ENCODE data around the gene ADAMTS19. TPM values are rescaled to one million over a fixed set of nuclear protein-coding genes. Genes with fewer than 3 reads are reported as not detected.

The ADAMTS19 gene
- total and polyA plus RNA-seq, 12 donors: 0.15 to 1.3 (median 0.43) TPM

GRCh38 chr5:129547137-129547536 lies 87.0 kb downstream of the ADAMTS19 start:
- no peaks in the 10 kb centered on the region for H3K27me3 ChIP-seq
- DNase-seq: no peak
- 81 to 87% methylated on average over 1 of the region's 1 CpG for WGBS, 2 donors
- peaks cover 0 to 10% (median 0%) of the 10 kb centered on the region in 11 donors for H3K9me3 ChIP-seq
- H3K4me3 ChIP-seq: no peak overlapping the region
- no peak overlapping the region for H3K27ac ChIP-seq
- intact Hi-C loops (cut with DNase I): no loop called here
- no peak for ATAC-seq
- TF ChIP-seq, protein P1, sequence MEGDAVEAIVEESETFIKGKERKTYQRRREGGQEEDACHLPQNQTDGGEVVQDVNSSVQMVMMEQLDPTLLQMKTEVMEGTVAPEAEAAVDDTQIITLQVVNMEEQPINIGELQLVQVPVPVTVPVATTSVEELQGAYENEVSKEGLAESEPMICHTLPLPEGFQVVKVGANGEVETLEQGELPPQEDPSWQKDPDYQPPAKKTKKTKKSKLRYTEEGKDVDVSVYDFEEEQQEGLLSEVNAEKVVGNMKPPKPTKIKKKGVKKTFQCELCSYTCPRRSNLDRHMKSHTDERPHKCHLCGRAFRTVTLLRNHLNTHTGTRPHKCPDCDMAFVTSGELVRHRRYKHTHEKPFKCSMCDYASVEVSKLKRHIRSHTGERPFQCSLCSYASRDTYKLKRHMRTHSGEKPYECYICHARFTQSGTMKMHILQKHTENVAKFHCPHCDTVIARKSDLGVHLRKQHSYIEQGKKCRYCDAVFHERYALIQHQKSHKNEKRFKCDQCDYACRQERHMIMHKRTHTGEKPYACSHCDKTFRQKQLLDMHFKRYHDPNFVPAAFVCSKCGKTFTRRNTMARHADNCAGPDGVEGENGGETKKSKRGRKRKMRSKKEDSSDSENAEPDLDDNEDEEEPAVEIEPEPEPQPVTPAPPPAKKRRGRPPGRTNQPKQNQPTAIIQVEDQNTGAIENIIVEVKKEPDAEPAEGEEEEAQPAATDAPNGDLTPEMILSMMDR (IDR thresholded peaks at IDR 0.05): no peak
- H3K4me1 ChIP-seq: no peaks in the 10 kb centered on the region
- H3K36me3 ChIP-seq: no peaks in the 10 kb centered on the region

DNA sequence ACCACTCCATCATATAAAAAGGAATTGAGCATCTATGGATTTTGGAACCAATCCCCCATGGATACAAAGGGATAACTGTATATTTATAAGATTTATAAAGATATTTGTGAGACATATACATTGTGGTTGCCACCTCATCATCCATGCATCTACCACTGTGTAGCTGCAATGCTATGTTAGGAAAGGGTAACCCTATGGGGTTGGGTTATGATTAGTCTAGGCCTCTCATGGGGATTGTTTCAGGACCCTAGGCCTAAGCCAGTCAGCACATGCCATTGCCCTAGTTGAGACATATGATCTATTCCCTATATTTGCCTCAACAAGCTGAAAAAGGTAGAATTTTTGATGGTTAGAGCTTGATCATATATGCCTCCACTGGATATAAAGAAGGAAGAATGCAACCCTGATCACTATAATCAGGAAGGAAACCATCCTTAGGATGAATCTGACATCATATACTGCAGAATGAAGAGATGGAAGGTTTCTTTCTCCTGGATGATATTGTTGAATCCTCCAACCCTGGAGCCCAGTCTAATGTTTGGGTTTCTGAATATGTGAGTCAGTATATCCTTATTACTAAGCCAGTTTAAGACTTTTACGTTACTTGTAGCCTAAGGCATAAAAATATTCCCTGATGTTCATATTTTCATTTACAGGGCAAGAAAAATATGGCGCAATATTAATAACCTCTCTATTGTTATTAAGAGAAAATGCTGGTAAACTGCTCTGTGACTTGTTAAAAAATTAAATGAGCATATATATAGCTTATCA lies 94.2 kb downstream of the ADAMTS19 start:
- H3K27me3 ChIP-seq: no peaks in the 10 kb centered on the region
- intact Hi-C loops (cut with DNase I): no loop called here
- no peak overlapping the region for H3K4me3 ChIP-seq
- no peaks in the 10 kb centered on the region for H3K9me3 ChIP-seq
- 88 to 91% methylated on average over 2 of the region's 2 CpGs for WGBS, 2 donors
- no peak for DNase-seq
- no peaks in the 10 kb centered on the region for H3K4me1 ChIP-seq
- no peak overlapping the region for H3K27ac ChIP-seq
- no peak for ATAC-seq
- H3K36me3 ChIP-seq: no peaks in the 10 kb centered on the region
- TF ChIP-seq, protein P1 (IDR thresholded peaks at IDR 0.05): no peak

GRCh38 chr5:129563585-129563984 lies 103.5 kb downstream of the ADAMTS19 start:
- 92 to 99% methylated on average over 3 of the region's 3 CpGs for WGBS, 2 donors
- Histone ChIP-seq H3K27me3 (no peaks in the 10 kb centered on the region), H3K9me3 (peaks cover 0 to 3% (median 0%) of the 10 kb centered on the region in 11 donors), H3K27ac (no peak overlapping the region), H3K4me1 (no peaks in the 10 kb centered on the region), H3K36me3 (no peaks in the 10 kb centered on the region), H3K4me3 (no peak overlapping the region)
- ATAC-seq (no peak), DNase-seq (no peak)
- TF ChIP-seq, protein P1 (IDR thresholded peaks at IDR 0.05): no peak
- intact Hi-C loops (cut with DNase I): no loop called here

GRCh38 chr5:129569295-129569694 lies 109.2 kb downstream of the ADAMTS19 start:
- Histone ChIP-seq H3K9me3 (peaks cover 0 to 3% (median 0%) of the 10 kb centered on the region in 11 donors), H3K36me3 (no peaks in the 10 kb centered on the region), H3K27ac (no peak overlapping the region), H3K4me3 (no peak overlapping the region), H3K4me1 (no peaks in the 10 kb centered on the region), H3K27me3 (no peaks in the 10 kb centered on the region)
- WGBS, 2 donors: 82 to 94% methylated on average over 1 of the region's 1 CpG
- ATAC-seq (no peak), DNase-seq (no peak)
- TF ChIP-seq, protein P1 (IDR thresholded peaks at IDR 0.05): no peak
- intact Hi-C loops (cut with DNase I): no loop called here

All from heart right ventricle (tissue), 16 donors.